H9 (cell line): Measurements from ENCODE around the gene ANGPT4. TPM values are rescaled to one million over a fixed set of nuclear protein-coding genes. Genes with fewer than 3 reads are reported as not detected.

Source experiments
- DNase-seq: peaks from one replicate; pipeline ENCODE4 v3.0.0-alpha.2; 2017
- H2AFZ ChIP-seq: one replicate; pipeline ENCODE4 v1.6.1; 2013; ENCODE audit warnings: mild to moderate bottlenecking, low read length, control low read depth, moderate library complexity
- H2AK5ac ChIP-seq: 2 replicates; pipeline ENCODE4 v1.6.1; 2013; ENCODE audit warnings: low read length, control low read depth, mixed read lengths; ENCODE audit not compliant: insufficient read length
- H2BK120ac ChIP-seq: one replicate; pipeline ENCODE4 v1.6.1; 2013; ENCODE audit warnings: low read depth, mild to moderate bottlenecking, low read length, control low read depth, inconsistent platforms; ENCODE audit not compliant: poor library complexity, severe bottlenecking
- H2BK12ac ChIP-seq: 2 replicates; pipeline ENCODE4 v1.6.1; 2013; ENCODE audit warnings: low read length, control low read depth, mixed read lengths, low read depth; ENCODE audit not compliant: insufficient read length
- H2BK15ac ChIP-seq: 2 replicates; pipeline ENCODE4 v1.6.1; 2013; ENCODE audit warnings: low read depth, low read length, control low read depth
- H2BK20ac ChIP-seq: one replicate; pipeline ENCODE4 v1.6.1; 2013; ENCODE audit warnings: low read depth, mild to moderate bottlenecking, low read length, control low read depth, inconsistent platforms; ENCODE audit not compliant: poor library complexity, severe bottlenecking
- H2BK5ac ChIP-seq: 2 replicates; pipeline ENCODE4 v1.6.1; 2013; ENCODE audit warnings: low read length, control low read depth, mixed read lengths; ENCODE audit not compliant: insufficient read length
- H3K14ac ChIP-seq: 2 replicates; pipeline ENCODE4 v1.6.1; 2013; ENCODE audit warnings: low read length, control low read depth; ENCODE audit not compliant: insufficient read depth
- H3K18ac ChIP-seq: 2 replicates; pipeline ENCODE4 v1.6.1; 2013; ENCODE audit warnings: low read depth, mild to moderate bottlenecking, mixed read lengths, low read length, control low read depth; ENCODE audit not compliant: insufficient read length
- H3K23ac ChIP-seq: 2 replicates; pipeline ENCODE4 v1.6.1; 2013; ENCODE audit warnings: low read length, control low read depth, mixed read lengths, low read depth; ENCODE audit not compliant: insufficient read length
- H3K23me2 ChIP-seq: 2 replicates; pipeline ENCODE4 v1.6.1; 2013; ENCODE audit warnings: low read depth, mild to moderate bottlenecking, mixed read lengths, low read length, control low read depth; ENCODE audit not compliant: insufficient read length, poor library complexity, severe bottlenecking
- H3K27ac ChIP-seq: 2 replicates; pipeline ENCODE4 v1.5.1; 2013; ENCODE audit warnings: low read length, control low read depth, mixed read lengths, low read depth; ENCODE audit not compliant: insufficient read length
- H3K27me3 ChIP-seq: 2 replicates; pipeline ENCODE4 v1.6.1; 2013; ENCODE audit warnings: low read length, control low read depth, inconsistent platforms; ENCODE audit not compliant: insufficient read depth
- H3K4ac ChIP-seq: 2 replicates; pipeline ENCODE4 v1.6.1; 2013; ENCODE audit warnings: low read depth, mild to moderate bottlenecking, control low read depth, inconsistent platforms, low read length, moderate library complexity
- H3K4me1 ChIP-seq: 2 replicates; pipeline ENCODE4 v1.6.1; 2013; ENCODE audit warnings: low read length, control low read depth, inconsistent platforms; ENCODE audit not compliant: insufficient read depth
- H3K4me2 ChIP-seq: 2 replicates; pipeline ENCODE4 v1.6.1; 2013; ENCODE audit warnings: low read length, control low read depth, mixed read lengths; ENCODE audit not compliant: insufficient read length, insufficient read depth
- H3K56ac ChIP-seq: 2 replicates; pipeline ENCODE4 v1.6.1; 2013; ENCODE audit warnings: low read depth, mild to moderate bottlenecking, mixed read lengths, low read length, control low read depth; ENCODE audit not compliant: insufficient read length
- H3K79me1 ChIP-seq: 2 replicates; pipeline ENCODE4 v1.6.1; 2013; ENCODE audit warnings: low read depth, mild to moderate bottlenecking, moderate library complexity, low read length, control low read depth, inconsistent platforms; ENCODE audit not compliant: insufficient read depth, poor library complexity, severe bottlenecking
- H3K79me2 ChIP-seq: 2 replicates; pipeline ENCODE4 v1.6.1; 2013; ENCODE audit warnings: low read length, control low read depth, inconsistent platforms; ENCODE audit not compliant: insufficient read depth
- H3K9ac ChIP-seq: 2 replicates; pipeline ENCODE4 v1.6.1; 2013; ENCODE audit warnings: low read length, control low read depth, mixed read lengths; ENCODE audit not compliant: insufficient read length; ENCODE audit errors: extremely low read depth
- H3K9me3 ChIP-seq: one replicate; pipeline ENCODE4 v1.6.1; 2013; ENCODE audit warnings: low read depth, low read length, inconsistent platforms; ENCODE audit not compliant: control insufficient read depth
- H3T11ph ChIP-seq: one replicate; pipeline ENCODE4 v1.6.1; 2013; ENCODE audit warnings: mild to moderate bottlenecking, low read length, control low read depth, inconsistent platforms
- H4K20me1 ChIP-seq: one replicate; pipeline ENCODE4 v1.6.1; 2013; ENCODE audit not compliant: control insufficient read depth, insufficient read length, insufficient read depth
- H4K5ac ChIP-seq: 2 replicates; pipeline ENCODE4 v1.6.1; 2013; ENCODE audit warnings: low read depth, mild to moderate bottlenecking, mixed read lengths, low read length, control low read depth; ENCODE audit not compliant: insufficient read length
- H4K8ac ChIP-seq: replicated peaks from 2 replicates; pipeline ENCODE4 v1.6.1; 2013; ENCODE audit warnings: low read length, control low read depth, mixed read lengths, low read depth; ENCODE audit not compliant: insufficient read length
- H4K91ac ChIP-seq: 2 replicates; pipeline ENCODE4 v1.6.1; 2013; ENCODE audit warnings: low read depth, mild to moderate bottlenecking, moderate library complexity, mixed read lengths, low read length, control low read depth; ENCODE audit not compliant: insufficient read length
- H3K27ac Mint-ChIP-seq, 3 experiments: 2 replicates in 2 of 3; 3 replicates in 1 of 3; pipeline ENCODE4 v1.8.0; 2020 to 2021; ENCODE audit warnings: mixed read lengths in 3 of 3, mild to moderate bottlenecking in 1 of 3, moderate library complexity in 1 of 3
- H3K27me3 Mint-ChIP-seq: 2 replicates; pipeline ENCODE4 v1.8.0; 2021; ENCODE audit warnings: low read depth, mild to moderate bottlenecking, moderate library complexity, mixed read lengths
- H3K36me3 Mint-ChIP-seq, 3 experiments: 2 replicates in 2 of 3; 3 replicates in 1 of 3; pipeline ENCODE4 v1.8.0; 2020 to 2021; ENCODE audit warnings: low read depth in 3 of 3, mixed read lengths in 3 of 3; ENCODE audit not compliant: insufficient read depth in 1 of 3
- H3K4me1 Mint-ChIP-seq, 2 experiments: 2 replicates each; pipeline ENCODE4 v1.8.0; 2020; ENCODE audit warnings: mixed read lengths in 2 of 2
- H3K4me3 Mint-ChIP-seq, 2 experiments: 2 replicates in 1 of 2; 3 replicates in 1 of 2; pipeline ENCODE4 v1.8.0; 2020 to 2021; ENCODE audit warnings: mild to moderate bottlenecking in 2 of 2, mixed read lengths in 2 of 2, moderate library complexity in 1 of 2
- H3K9me3 Mint-ChIP-seq, 2 experiments: 2 replicates in 1 of 2; 3 replicates in 1 of 2; pipeline ENCODE4 v1.8.0; 2020; ENCODE audit warnings: mild to moderate bottlenecking in 2 of 2, mixed read lengths in 2 of 2, moderate library complexity in 1 of 2
- CTCF ChIP-seq: fragments of 200-600 bp; sonication (generic); conservative IDR thresholded peaks from 3 replicates; pipeline ENCODE4 v1.8.0; 2021; ENCODE audit warnings: antibody characterized with exemption, mild to moderate bottlenecking
- WGBS: extraction: QIAGEN DNeasy Blood & Tissue Kit; methylation state at CpG from one replicate; pipeline ENCODE4 v1.1.7; 2013; ENCODE audit warnings: missing lambda C conversion rate, low lambda C conversion rate, mixed read lengths; ENCODE audit not compliant: insufficient read length; ENCODE audit errors: extremely low coverage; 5-methylcytosine and 5-hydroxymethylcytosine counted together
- total RNA-seq: library from RNA; stranded (reverse); gene quantifications from 2 replicates; pipeline ENCODE4 v1.2.1, GENCODE V29; 2021

The ANGPT4 gene
- total RNA-seq, 1 experiment from 2014 or later: 0.11 TPM

- H3T11ph ChIP-seq: no peak overlapping the region
- H3K9me3 Mint-ChIP-seq: no peaks in the 10 kb centered on the region
- no peak overlapping the region for H2BK20ac ChIP-seq
- H3K4me3 Mint-ChIP-seq: no peak overlapping the region
- H3K23ac ChIP-seq: no peak overlapping the region
- H2BK15ac ChIP-seq: no peak overlapping the region
- H4K91ac ChIP-seq: no peak overlapping the region
- no peak overlapping the region for H2AFZ ChIP-seq
- no peaks in the 10 kb centered on the region for H3K27me3 ChIP-seq
- no peaks in the 10 kb centered on the region for H3K79me2 ChIP-seq
- no peak overlapping the region for H2BK120ac ChIP-seq
- peaks cover 26 to 33% of the 10 kb centered on the region in 2 experiments for H3K4me1 Mint-ChIP-seq
- H2BK12ac ChIP-seq: no peak overlapping the region
- H3K14ac ChIP-seq: no peak overlapping the region
- no peak overlapping the region for H3K56ac ChIP-seq
- no peak overlapping the region for H3K18ac ChIP-seq
- no peak overlapping the region; a peak in 1 of 7 replicates for H3K27ac Mint-ChIP-seq
- H3K4me2 ChIP-seq: no peak overlapping the region
- no peak for TF ChIP-seq CTCF
- WGBS: no CpG with 5 or more reads among the region's 3 CpGs
- H4K20me1 ChIP-seq: no peaks in the 10 kb centered on the region
- H2AK5ac ChIP-seq: no peak overlapping the region
- H4K8ac ChIP-seq: no peak overlapping the region
- H3K27ac ChIP-seq: no peak overlapping the region
- DNase-seq: no peak
- H3K36me3 Mint-ChIP-seq: no peaks in the 10 kb centered on the region
- peaks cover 7% of the 10 kb centered on the region for H3K27me3 Mint-ChIP-seq
- no peak overlapping the region for H3K9ac ChIP-seq
- no peaks in the 10 kb centered on the region for H3K9me3 ChIP-seq
- H4K5ac ChIP-seq: no peak overlapping the region
- H2BK5ac ChIP-seq: no peak overlapping the region
- H3K4me1 ChIP-seq: peaks cover 4% of the 10 kb centered on the region; the same call in 1 of the 2 replicates
- no peak overlapping the region for H3K4ac ChIP-seq
- H3K79me1 ChIP-seq: no peaks in the 10 kb centered on the region
- H3K23me2 ChIP-seq: no peaks in the 10 kb centered on the region
Observed at GRCh38 chr20:859751-860231, 56.3 kb downstream of the ANGPT4 start.
